HCT116 (cell line): ENCODE results near the gene TMEM174. TPM values are rescaled to one million over a fixed set of nuclear protein-coding genes. Genes with fewer than 3 reads are reported as not detected.

Experiments
- ATAC-seq: fragments of 200-7000 bp; cut with Tn5 transposase; 2 replicates; pipeline ENCODE4 v1.9.1; 2020; ENCODE audit warnings: mild to moderate bottlenecking, moderate library complexity
- BruUV-seq: library from RNA; stranded (reverse); fragments of 400-500 nt; replicated peaks from 2 replicates; lab custom pipeline; 2021; lab: Mats Ljungman, UMichigan
- CTCF ChIA-PET: fragments of 300-600 bp; sonication (Branson Sonifier 250); formaldehyde crosslinking; loops from one replicate; lab custom pipeline; 2021; ENCODE audit warnings: antibody characterized with exemption; lab: Charles Lee
- POLR2A ChIA-PET: fragments of 300-600, 350-600 bp; sonication (Branson Sonifier 250); formaldehyde crosslinking; loops from one replicate; lab custom pipeline; 2021; ENCODE audit warnings: antibody characterized with exemption; lab: Charles Lee
- RAD21 ChIA-PET, 2 experiments: fragments of 300-600 bp; sonication (Branson Sonifier 250); formaldehyde crosslinking; loops; one replicate each; lab custom pipeline; 2023; ENCODE audit warnings: low total read pairs in 2 of 2; ENCODE audit not compliant: uncharacterized antibody in 2 of 2, unreplicated experiment in 2 of 2, low non-redundant PET in 1 of 2; lab: Charles Lee
- DNase-seq: peaks from one replicate; pipeline ENCODE4 v3.0.0-alpha.2; 2010; ENCODE audit warnings: low read depth, low spot score
- H2AFZ ChIP-seq: fragments of 200-600 bp; shearing (Covaris generic), sonication (generic); 2 replicates; pipeline ENCODE4 v1.6.1; 2017; ENCODE audit warnings: low read depth, mixed run types, mixed read lengths, antibody characterized with exemption, low read length; ENCODE audit not compliant: poor library complexity, severe bottlenecking
- H3K27ac ChIP-seq: 2 replicates; pipeline ENCODE4 v1.5.1; 2012; ENCODE audit warnings: low read depth, low read length
- H3K27me3 ChIP-seq: fragments of 200-600 bp; sonication (generic); 2 replicates; pipeline ENCODE4 v1.6.1; 2016; ENCODE audit warnings: mixed run types, low read length, mixed read lengths; ENCODE audit not compliant: insufficient read depth
- H3K36me3 ChIP-seq, 2 experiments: fragments of 200-500 bp in 1 of 2; fragments of 200-600 bp in 1 of 2; sonication (Bioruptor generic) in 1 of 2; sonication (generic) in 1 of 2; 2 replicates each; pipeline versions ENCODE4 v1.5.1 to v1.6.1; 2014 to 2016; ENCODE audit warnings: low read length in 2 of 2, inconsistent platforms in 1 of 2, mixed read lengths in 1 of 2, mixed run types in 1 of 2; ENCODE audit not compliant: insufficient read depth in 2 of 2, control insufficient read depth in 1 of 2
- H3K4me1 ChIP-seq, 2 experiments: fragments of 200-600 bp in 1 of 2; sonication (generic) in 1 of 2; 2 replicates each; pipeline versions ENCODE4 v1.5.1 to v1.6.1; 2012 to 2017; ENCODE audit warnings: low read length in 2 of 2, inconsistent platforms in 1 of 2, mild to moderate bottlenecking in 1 of 2, mixed read lengths in 1 of 2, mixed run types in 1 of 2, moderate library complexity in 1 of 2; ENCODE audit not compliant: insufficient read depth in 2 of 2, control insufficient read depth in 1 of 2
- H3K4me2 ChIP-seq: fragments of 200-600 bp; sonication (generic); 2 replicates; pipeline ENCODE4 v1.6.1; 2017; ENCODE audit warnings: mixed run types, low read length, mixed read lengths
- H3K4me3 ChIP-seq, 2 experiments: fragments of 200-600 bp in 1 of 2; sonication (generic) in 1 of 2; replicated peaks in 1 of 2; 2 replicates each; pipeline ENCODE4 v1.5.1; 2011 to 2016; ENCODE audit warnings: low read length in 2 of 2, control low read depth in 1 of 2, low read depth in 1 of 2, mild to moderate bottlenecking in 1 of 2, mixed read lengths in 1 of 2, mixed run types in 1 of 2
- H3K79me2 ChIP-seq: fragments of 200-600 bp; sonication (generic); 2 replicates; pipeline ENCODE4 v1.6.1; 2017; ENCODE audit warnings: mild to moderate bottlenecking, mixed run types, low read length, moderate library complexity, mixed read lengths; ENCODE audit not compliant: insufficient read depth
- H3K9ac ChIP-seq: fragments of 200-600 bp; sonication (generic); 2 replicates; pipeline ENCODE4 v1.6.1; 2016; ENCODE audit warnings: low read length, mixed read lengths
- H3K9me2 ChIP-seq: fragments of 200-600 bp; sonication (generic), shearing (Covaris generic); 2 replicates; pipeline ENCODE4 v1.6.1; 2017; ENCODE audit warnings: mixed run types, mild to moderate bottlenecking, moderate library complexity; ENCODE audit not compliant: insufficient read depth
- H3K9me3 ChIP-seq, 2 experiments: fragments of 200-500 bp in 1 of 2; fragments of 200-600 bp in 1 of 2; sonication (Bioruptor generic) in 1 of 2; sonication (generic) in 1 of 2; 2 replicates each; pipeline ENCODE4 v1.6.1; 2014 to 2017; ENCODE audit warnings: low read length in 2 of 2, mixed read lengths in 2 of 2, inconsistent platforms in 1 of 2, low read depth in 1 of 2, mild to moderate bottlenecking in 1 of 2, mixed run types in 1 of 2, moderate library complexity in 1 of 2; ENCODE audit not compliant: control insufficient read depth in 1 of 2, insufficient read depth in 1 of 2
- H4K20me1 ChIP-seq: fragments of 200-600 bp; sonication (generic), shearing (Covaris generic); 2 replicates; pipeline ENCODE4 v1.6.1; 2017; ENCODE audit warnings: mixed run types, mild to moderate bottlenecking, moderate library complexity; ENCODE audit not compliant: insufficient read depth
- CBX3 ChIP-seq: IDR thresholded peaks from 2 replicates; pipeline ENCODE4 v1.6.1; 2012; ENCODE audit warnings: low read depth
- CEBPB ChIP-seq: IDR thresholded peaks from 2 replicates; pipeline ENCODE4 v1.6.1; 2012; ENCODE audit warnings: low read depth
- EGR1 ChIP-seq: IDR thresholded peaks from 2 replicates; pipeline ENCODE4 v1.6.1; 2012; ENCODE audit warnings: low read depth
- ELF1 ChIP-seq: IDR thresholded peaks from 2 replicates; pipeline ENCODE4 v1.6.1; 2012; ENCODE audit warnings: low read depth, borderline replicate concordance
- EZH2 ChIP-seq: fragments of 200-600 bp; sonication (generic); IDR thresholded peaks from 2 replicates; pipeline ENCODE4 v1.6.1; 2017; ENCODE audit warnings: antibody characterized with exemption, mixed run types
- EZH2phosphoT487 ChIP-seq: fragments of 200-600 bp; IDR thresholded peaks from 2 replicates; pipeline ENCODE4 v1.6.1; 2018; ENCODE audit warnings: antibody characterized with exemption, borderline replicate concordance
- POLR2A ChIP-seq: IDR thresholded peaks from 2 replicates; pipeline ENCODE4 v1.7.0; 2011; ENCODE audit warnings: borderline replicate concordance; ENCODE audit not compliant: insufficient read depth, insufficient read length; ENCODE audit errors: extremely low read depth
- POLR2AphosphoS5 ChIP-seq: IDR thresholded peaks from 2 replicates; pipeline ENCODE4 v1.6.1; 2011; ENCODE audit warnings: mild to moderate bottlenecking, low read depth, low read length, moderate library complexity
- RAD21 ChIP-seq: IDR thresholded peaks from 2 replicates; pipeline ENCODE4 v1.6.1; 2012; ENCODE audit warnings: low read depth, mild to moderate bottlenecking
- SP1 ChIP-seq: IDR thresholded peaks from 2 replicates; pipeline ENCODE4 v1.6.1; 2012; ENCODE audit warnings: low read depth
- SRF ChIP-seq: IDR thresholded peaks from 2 replicates; pipeline ENCODE4 v1.6.1; 2012; ENCODE audit warnings: low read depth
- TCF7L2 ChIP-seq: IDR thresholded peaks from 2 replicates; pipeline ENCODE4 v1.7.0; 2011; ENCODE audit warnings: borderline replicate concordance, inconsistent platforms; ENCODE audit not compliant: insufficient read depth, insufficient read length; ENCODE audit errors: extremely low read depth
- YY1 ChIP-seq: IDR thresholded peaks from 2 replicates; pipeline ENCODE4 v1.6.1; 2011; ENCODE audit warnings: low read length, low read depth, moderate library complexity, mild to moderate bottlenecking; ENCODE audit not compliant: insufficient replicate concordance; ENCODE audit errors: extremely low read depth
- ZFX ChIP-seq: fragments of 450-650 bp; IDR thresholded peaks from 2 replicates; pipeline ENCODE4 v1.6.1; 2017
- ZNF274 ChIP-seq: fragments of 200-500 bp; sonication (Bioruptor generic); IDR thresholded peaks from 2 replicates; pipeline ENCODE4 v1.6.1; 2014; ENCODE audit warnings: mild to moderate bottlenecking, low read depth, low read length, inconsistent platforms
- intact Hi-C: fragments of 100-400 bp; cut with micrococcal nuclease; formaldehyde crosslinking; loops from 2 replicates; pipeline ENCODE4 v1.10.0; 2022
- total RNA-seq: library from RNA; stranded (reverse); gene quantifications from one replicate; pipeline ENCODE4 v1.2.1, GENCODE V29; 2021; ENCODE audit not compliant: unreplicated experiment
- TF ChIP-seq, protein P1 (sequence below): IDR thresholded peaks from 2 replicates; pipeline ENCODE4 v1.6.1; 2012
- TF ChIP-seq, protein P2 (sequence below), 3 experiments: fragments of 200-600 bp in 1 of 3; sonication (generic) in 1 of 3; IDR thresholded peaks in 2 of 3; conservative IDR thresholded peaks in 1 of 3; 2 replicates each; pipeline ENCODE4 v1.5.1; 2012 to 2017; ENCODE audit warnings: low read depth in 2 of 3, low read length in 2 of 3, antibody characterized with exemption in 1 of 3, borderline replicate concordance in 1 of 3, control low read depth in 1 of 3, mild to moderate bottlenecking in 1 of 3, mixed read lengths in 1 of 3, mixed run types in 1 of 3, moderate library complexity in 1 of 3; ENCODE audit not compliant: insufficient read depth in 1 of 3
- TF ChIP-seq, protein P3 (sequence below): IDR thresholded peaks from 2 replicates; pipeline ENCODE4 v1.6.1; 2011; ENCODE audit warnings: mild to moderate bottlenecking, low read length, moderate library complexity; ENCODE audit not compliant: insufficient replicate concordance; ENCODE audit errors: extremely low read depth
- TF ChIP-seq, protein P4 (sequence below): IDR thresholded peaks from 2 replicates; pipeline ENCODE4 v1.6.1; 2012

TMEM174 gene
- total RNA-seq, 1 experiment from 2014 or later = not detected

GRCh38 chr5:73126381-73126780 is 46.6 kb upstream of the TMEM174 start:
- no peak for ATAC-seq
- peaks cover 0 to 3% of the 10 kb centered on the region in 2 experiments; a peak in 1 of 4 replicates for H3K4me1 ChIP-seq
- no peak overlapping the region for H3K4me2 ChIP-seq
- H3K27me3 ChIP-seq = no peaks in the 10 kb centered on the region
- DNase-seq = no peak
- no peak overlapping the region for H2AFZ ChIP-seq
- H3K9ac ChIP-seq = no peak overlapping the region
- ChIA-PET CTCF (no interaction called here), RAD21 (no interaction called here), POLR2A (no interaction called here)
- no peaks in the 10 kb centered on the region for H3K9me2 ChIP-seq
- no peaks in the 10 kb centered on the region for H3K9me3 ChIP-seq
- 0 out of 4 replicates have a peak, but pooled peaks cover 0 to 4% of the 10 kb centered on the region in 2 experiments for H3K36me3 ChIP-seq
- no peaks in the 10 kb centered on the region for H4K20me1 ChIP-seq
- TF ChIP-seq ZFX = no peak
- TF ChIP-seq SP1 = no peak
- no peak for TF ChIP-seq CBX3
- TF ChIP-seq, protein P1, sequence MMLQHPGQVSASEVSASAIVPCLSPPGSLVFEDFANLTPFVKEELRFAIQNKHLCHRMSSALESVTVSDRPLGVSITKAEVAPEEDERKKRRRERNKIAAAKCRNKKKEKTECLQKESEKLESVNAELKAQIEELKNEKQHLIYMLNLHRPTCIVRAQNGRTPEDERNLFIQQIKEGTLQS = no peak
- TF ChIP-seq, protein P2, sequence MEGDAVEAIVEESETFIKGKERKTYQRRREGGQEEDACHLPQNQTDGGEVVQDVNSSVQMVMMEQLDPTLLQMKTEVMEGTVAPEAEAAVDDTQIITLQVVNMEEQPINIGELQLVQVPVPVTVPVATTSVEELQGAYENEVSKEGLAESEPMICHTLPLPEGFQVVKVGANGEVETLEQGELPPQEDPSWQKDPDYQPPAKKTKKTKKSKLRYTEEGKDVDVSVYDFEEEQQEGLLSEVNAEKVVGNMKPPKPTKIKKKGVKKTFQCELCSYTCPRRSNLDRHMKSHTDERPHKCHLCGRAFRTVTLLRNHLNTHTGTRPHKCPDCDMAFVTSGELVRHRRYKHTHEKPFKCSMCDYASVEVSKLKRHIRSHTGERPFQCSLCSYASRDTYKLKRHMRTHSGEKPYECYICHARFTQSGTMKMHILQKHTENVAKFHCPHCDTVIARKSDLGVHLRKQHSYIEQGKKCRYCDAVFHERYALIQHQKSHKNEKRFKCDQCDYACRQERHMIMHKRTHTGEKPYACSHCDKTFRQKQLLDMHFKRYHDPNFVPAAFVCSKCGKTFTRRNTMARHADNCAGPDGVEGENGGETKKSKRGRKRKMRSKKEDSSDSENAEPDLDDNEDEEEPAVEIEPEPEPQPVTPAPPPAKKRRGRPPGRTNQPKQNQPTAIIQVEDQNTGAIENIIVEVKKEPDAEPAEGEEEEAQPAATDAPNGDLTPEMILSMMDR (IDR thresholded peaks at IDR 0.05 in 2 of 3, conservative IDR thresholded peaks at IDR 0.05 in 1 of 3; ENCODE audit: borderline replicate concordance in 1 of 3, insufficient read depth in 1 of 3, low read depth in 2 of 3, low read length in 2 of 3) = no peak
- TF ChIP-seq, protein P3, sequence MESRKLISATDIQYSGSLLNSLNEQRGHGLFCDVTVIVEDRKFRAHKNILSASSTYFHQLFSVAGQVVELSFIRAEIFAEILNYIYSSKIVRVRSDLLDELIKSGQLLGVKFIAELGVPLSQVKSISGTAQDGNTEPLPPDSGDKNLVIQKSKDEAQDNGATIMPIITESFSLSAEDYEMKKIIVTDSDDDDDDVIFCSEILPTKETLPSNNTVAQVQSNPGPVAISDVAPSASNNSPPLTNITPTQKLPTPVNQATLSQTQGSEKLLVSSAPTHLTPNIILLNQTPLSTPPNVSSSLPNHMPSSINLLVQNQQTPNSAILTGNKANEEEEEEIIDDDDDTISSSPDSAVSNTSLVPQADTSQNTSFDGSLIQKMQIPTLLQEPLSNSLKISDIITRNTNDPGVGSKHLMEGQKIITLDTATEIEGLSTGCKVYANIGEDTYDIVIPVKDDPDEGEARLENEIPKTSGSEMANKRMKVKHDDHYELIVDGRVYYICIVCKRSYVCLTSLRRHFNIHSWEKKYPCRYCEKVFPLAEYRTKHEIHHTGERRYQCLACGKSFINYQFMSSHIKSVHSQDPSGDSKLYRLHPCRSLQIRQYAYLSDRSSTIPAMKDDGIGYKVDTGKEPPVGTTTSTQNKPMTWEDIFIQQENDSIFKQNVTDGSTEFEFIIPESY = no peak
- TF ChIP-seq TCF7L2 = no peak
- TF ChIP-seq EZH2phosphoT487 = no peak
- TF ChIP-seq POLR2AphosphoS5 = no peak
- no peak for TF ChIP-seq CEBPB
- TF ChIP-seq, protein P4, sequence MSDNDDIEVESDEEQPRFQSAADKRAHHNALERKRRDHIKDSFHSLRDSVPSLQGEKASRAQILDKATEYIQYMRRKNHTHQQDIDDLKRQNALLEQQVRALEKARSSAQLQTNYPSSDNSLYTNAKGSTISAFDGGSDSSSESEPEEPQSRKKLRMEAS = no peak
- TF ChIP-seq ZNF274 = no peak
- TF ChIP-seq ELF1 = no peak
- no peak for TF ChIP-seq POLR2A
- no peak for TF ChIP-seq YY1
- no peak for TF ChIP-seq RAD21
- TF ChIP-seq EZH2 = no peak
- TF ChIP-seq EGR1 = no peak
- TF ChIP-seq SRF = no peak
- no TSS peak for BruUV-seq
- intact Hi-C loops = no loop called here
- H3K4me3 ChIP-seq = no peak overlapping the region
- H3K79me2 ChIP-seq = no peaks in the 10 kb centered on the region
- H3K27ac ChIP-seq = no peak overlapping the region
